ENCODE data around the gene MBD3L2.
"Not testable (repeated sequence)": the region's sequence is repeated elsewhere in the genome, so short reads cannot be mapped to it uniquely, and the experiment has no call there.

The MBD3L2 gene

GRCh38 chr19:7028790-7029189, 20.3 kb upstream of the MBD3L2 start:
- H3K36me3 ChIP-seq (ENCODE audit: control insufficient read depth, insufficient read depth, low read length); H3K4me3 ChIP-seq (ENCODE audit: low read depth, low read length); H3K9ac ChIP-seq (ENCODE audit: low read length); H3K27ac ChIP-seq (ENCODE audit: low read depth, low read length); H3K4me1 ChIP-seq (ENCODE audit: control insufficient read depth, insufficient read depth, low read length); H3K9me3 ChIP-seq (ENCODE audit: control insufficient read depth, insufficient read depth, low read depth, low read length); H3K27me3 ChIP-seq (ENCODE audit: control insufficient read depth, insufficient read depth, low read length): not testable (repeated sequence)

DNA sequence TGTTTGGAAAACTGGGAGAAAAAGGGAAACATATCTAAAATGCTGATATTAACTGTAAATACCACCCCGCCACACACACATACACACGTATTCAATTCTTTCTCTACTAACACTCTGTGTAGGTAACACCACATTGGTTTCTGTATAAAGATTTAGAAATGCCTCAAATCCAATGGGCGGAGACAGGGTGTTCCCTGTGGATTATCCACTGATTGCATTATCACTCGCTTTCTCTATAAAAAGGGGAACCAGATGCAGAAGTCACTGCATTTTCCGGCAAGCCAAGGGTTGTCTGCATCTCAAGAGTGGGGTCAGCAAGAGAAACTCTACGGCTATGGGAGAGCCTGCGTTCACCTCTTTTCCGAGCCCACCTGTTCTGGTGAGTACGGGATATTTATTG, 18.8 kb upstream of the MBD3L2 start, which contains the start of gene MBD3L5:
TSS of gene MBD3L5 (plus strand) at position 301 of the 400 bp plus-strand sequence. CDS start at position 335, 34 bp downstream.
- not testable (repeated sequence) for H3K36me3 ChIP-seq (ENCODE audit: control insufficient read depth, insufficient read depth, low read length); H3K27me3 ChIP-seq (ENCODE audit: control insufficient read depth, insufficient read depth, low read length)

DNA sequence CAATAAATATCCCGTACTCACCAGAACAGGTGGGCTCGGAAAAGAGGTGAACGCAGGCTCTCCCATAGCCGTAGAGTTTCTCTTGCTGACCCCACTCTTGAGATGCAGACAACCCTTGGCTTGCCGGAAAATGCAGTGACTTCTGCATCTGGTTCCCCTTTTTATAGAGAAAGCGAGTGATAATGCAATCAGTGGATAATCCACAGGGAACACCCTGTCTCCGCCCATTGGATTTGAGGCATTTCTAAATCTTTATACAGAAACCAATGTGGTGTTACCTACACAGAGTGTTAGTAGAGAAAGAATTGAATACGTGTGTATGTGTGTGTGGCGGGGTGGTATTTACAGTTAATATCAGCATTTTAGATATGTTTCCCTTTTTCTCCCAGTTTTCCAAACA, 9.0 kb upstream of the MBD3L2 start, which contains the start of gene MBD3L4:
TSS of gene MBD3L4 (minus strand) at position 101 of the 400 bp plus-strand sequence. CDS start at position 66, 35 bp downstream.
- not testable (repeated sequence) for H3K4me1 ChIP-seq (ENCODE audit: control insufficient read depth, insufficient read depth, low read length); H3K9me3 ChIP-seq (ENCODE audit: control insufficient read depth, insufficient read depth, low read depth, low read length); H3K27me3 ChIP-seq (ENCODE audit: control insufficient read depth, insufficient read depth, low read length); H3K36me3 ChIP-seq (ENCODE audit: control insufficient read depth, insufficient read depth, low read length); H3K27ac ChIP-seq (ENCODE audit: low read depth, low read length); H3K4me3 ChIP-seq (ENCODE audit: low read depth, low read length); H3K9ac ChIP-seq (ENCODE audit: low read length)

More for the DNA sequence above, 18.8 kb upstream of the MBD3L2 start, which contains the start of gene MBD3L5:
- H3K4me3 ChIP-seq (ENCODE audit: low read depth, low read length); H3K4me1 ChIP-seq (ENCODE audit: control insufficient read depth, insufficient read depth, low read length); H3K27ac ChIP-seq (ENCODE audit: low read depth, low read length); H3K9me3 ChIP-seq (ENCODE audit: control insufficient read depth, insufficient read depth, low read depth, low read length); H3K9ac ChIP-seq (ENCODE audit: low read length): not testable (repeated sequence)

DNA sequence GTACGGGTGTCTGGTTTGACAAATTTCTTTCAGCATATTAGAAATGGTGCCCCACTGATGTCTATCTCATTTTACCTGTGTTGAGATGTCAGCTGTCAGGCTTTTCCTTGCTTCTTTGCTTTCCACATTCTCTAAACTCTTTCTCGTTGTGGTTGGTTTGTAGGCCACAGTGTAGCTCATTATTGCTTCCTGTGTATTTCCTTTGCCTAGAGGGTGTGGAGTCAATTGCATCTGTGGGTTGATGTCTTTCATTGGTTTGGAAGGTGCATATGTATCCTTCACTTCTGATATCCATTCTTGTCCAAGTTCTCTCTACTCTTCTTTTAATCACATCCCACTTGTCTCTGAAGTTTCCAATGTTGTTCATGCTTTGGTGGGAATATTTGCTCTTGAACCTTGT, 7.6 kb upstream of the MBD3L2 start:
- not testable (repeated sequence) for H3K27ac ChIP-seq (ENCODE audit: low read depth, low read length); H3K9me3 ChIP-seq (ENCODE audit: control insufficient read depth, insufficient read depth, low read depth, low read length); H3K4me3 ChIP-seq (ENCODE audit: low read depth, low read length); H3K27me3 ChIP-seq (ENCODE audit: control insufficient read depth, insufficient read depth, low read length); H3K36me3 ChIP-seq (ENCODE audit: control insufficient read depth, insufficient read depth, low read length); H3K4me1 ChIP-seq (ENCODE audit: control insufficient read depth, insufficient read depth, low read length); H3K9ac ChIP-seq (ENCODE audit: low read length)

GRCh38 chr19:7051421-7051820, 2.3 kb downstream of the MBD3L2 start:
- H3K27ac ChIP-seq (ENCODE audit: low read depth, low read length); H3K4me3 ChIP-seq (ENCODE audit: low read depth, low read length); H3K9ac ChIP-seq (ENCODE audit: low read length); H3K9me3 ChIP-seq (ENCODE audit: control insufficient read depth, insufficient read depth, low read depth, low read length); H3K36me3 ChIP-seq (ENCODE audit: control insufficient read depth, insufficient read depth, low read length); H3K4me1 ChIP-seq (ENCODE audit: control insufficient read depth, insufficient read depth, low read length); H3K27me3 ChIP-seq (ENCODE audit: control insufficient read depth, insufficient read depth, low read length): not testable (repeated sequence)

DNA sequence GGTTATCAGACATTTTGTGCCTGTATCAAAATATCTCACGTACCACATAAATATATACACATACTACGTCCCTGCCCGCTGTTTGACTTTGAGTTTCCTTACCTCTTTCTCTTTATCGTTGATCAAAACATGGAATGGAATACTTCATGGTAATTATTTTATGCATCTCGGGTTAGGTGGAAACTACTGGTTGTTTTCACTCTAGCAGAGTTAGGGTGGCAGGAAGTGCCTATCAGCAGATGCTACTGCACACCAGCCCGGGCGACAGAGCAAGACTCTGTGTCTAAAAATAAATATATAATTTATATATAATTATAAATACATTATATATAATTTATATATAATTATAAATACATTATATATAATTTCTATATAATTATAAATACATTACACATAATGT, 3.8 kb downstream of the MBD3L2 start:
- H3K4me3 ChIP-seq (ENCODE audit: low read depth, low read length); H3K9ac ChIP-seq (ENCODE audit: low read length); H3K9me3 ChIP-seq (ENCODE audit: control insufficient read depth, insufficient read depth, low read depth, low read length); H3K4me1 ChIP-seq (ENCODE audit: control insufficient read depth, insufficient read depth, low read length); H3K27me3 ChIP-seq (ENCODE audit: control insufficient read depth, insufficient read depth, low read length); H3K36me3 ChIP-seq (ENCODE audit: control insufficient read depth, insufficient read depth, low read length); H3K27ac ChIP-seq (ENCODE audit: low read depth, low read length): not testable (repeated sequence)

- H3K4me3 ChIP-seq (ENCODE audit: low read depth, low read length); H3K9me3 ChIP-seq (ENCODE audit: control insufficient read depth, insufficient read depth, low read depth, low read length); H3K36me3 ChIP-seq (ENCODE audit: control insufficient read depth, insufficient read depth, low read length); H3K27ac ChIP-seq (ENCODE audit: low read depth, low read length); H3K9ac ChIP-seq (ENCODE audit: low read length); H3K4me1 ChIP-seq (ENCODE audit: control insufficient read depth, insufficient read depth, low read length); H3K27me3 ChIP-seq (ENCODE audit: control insufficient read depth, insufficient read depth, low read length): not testable (repeated sequence)
Observed at GRCh38 chr19:7054635-7055368, 5.7 kb downstream of the MBD3L2 start.

- not testable (repeated sequence) for H3K27ac ChIP-seq (ENCODE audit: low read depth, low read length); H3K4me3 ChIP-seq (ENCODE audit: low read depth, low read length); H3K4me1 ChIP-seq (ENCODE audit: control insufficient read depth, insufficient read depth, low read length); H3K36me3 ChIP-seq (ENCODE audit: control insufficient read depth, insufficient read depth, low read length); H3K9ac ChIP-seq (ENCODE audit: low read length); H3K27me3 ChIP-seq (ENCODE audit: control insufficient read depth, insufficient read depth, low read length); H3K9me3 ChIP-seq (ENCODE audit: control insufficient read depth, insufficient read depth, low read depth, low read length)
Observed at GRCh38 chr19:7055679-7056078, 6.6 kb downstream of the MBD3L2 start.

- H3K4me3 ChIP-seq (ENCODE audit: low read depth, low read length); H3K27me3 ChIP-seq (ENCODE audit: control insufficient read depth, insufficient read depth, low read length); H3K4me1 ChIP-seq (ENCODE audit: control insufficient read depth, insufficient read depth, low read length); H3K36me3 ChIP-seq (ENCODE audit: control insufficient read depth, insufficient read depth, low read length); H3K9ac ChIP-seq (ENCODE audit: low read length); H3K27ac ChIP-seq (ENCODE audit: low read depth, low read length); H3K9me3 ChIP-seq (ENCODE audit: control insufficient read depth, insufficient read depth, low read depth, low read length): not testable (repeated sequence)
Observed at GRCh38 chr19:7056371-7056770, 7.2 kb downstream of the MBD3L2 start.

DNA sequence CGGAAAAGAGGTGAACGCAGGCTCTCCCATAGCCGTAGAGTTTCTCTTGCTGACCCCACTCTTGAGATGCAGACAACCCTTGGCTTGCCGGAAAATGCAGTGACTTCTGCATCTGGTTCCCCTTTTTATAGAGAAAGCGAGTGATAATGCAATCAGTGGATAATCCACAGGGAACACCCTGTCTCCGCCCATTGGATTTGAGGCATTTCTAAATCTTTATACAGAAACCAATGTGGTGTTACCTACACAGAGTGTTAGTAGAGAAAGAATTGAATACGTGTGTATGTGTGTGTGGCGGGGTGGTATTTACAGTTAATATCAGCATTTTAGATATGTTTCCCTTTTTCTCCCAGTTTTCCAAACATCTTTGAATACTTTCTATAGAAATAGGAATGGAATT, 9.5 kb downstream of the MBD3L2 start, which contains the start of gene MBD3L3:
TSS of gene MBD3L3 (minus strand) at position 101 of the 400 bp plus-strand sequence. CDS start at position 30, 71 bp downstream.
- H3K27ac ChIP-seq (ENCODE audit: low read depth, low read length); H3K27me3 ChIP-seq (ENCODE audit: control insufficient read depth, insufficient read depth, low read length); H3K36me3 ChIP-seq (ENCODE audit: control insufficient read depth, insufficient read depth, low read length): not testable (repeated sequence)

DNA sequence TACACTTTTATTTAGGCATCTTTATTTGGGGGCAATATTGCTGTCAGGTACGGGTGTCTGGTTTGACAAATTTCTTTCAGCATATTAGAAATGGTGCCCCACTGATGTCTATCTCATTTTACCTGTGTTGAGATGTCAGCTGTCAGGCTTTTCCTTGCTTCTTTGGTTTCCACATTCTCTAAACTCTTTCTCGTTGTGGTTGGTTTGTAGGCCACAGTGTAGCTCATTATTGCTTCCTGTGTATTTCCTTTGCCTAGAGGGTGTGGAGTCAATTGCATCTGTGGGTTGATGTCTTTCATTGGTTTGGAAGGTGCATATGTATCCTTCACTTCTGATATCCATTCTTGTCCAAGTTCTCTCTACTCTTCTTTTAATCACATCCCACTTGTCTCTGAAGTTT, 10.9 kb downstream of the MBD3L2 start:
- H3K36me3 ChIP-seq (ENCODE audit: control insufficient read depth, insufficient read depth, low read length); H3K4me1 ChIP-seq (ENCODE audit: control insufficient read depth, insufficient read depth, low read length); H3K9me3 ChIP-seq (ENCODE audit: control insufficient read depth, insufficient read depth, low read depth, low read length); H3K27me3 ChIP-seq (ENCODE audit: control insufficient read depth, insufficient read depth, low read length); H3K4me3 ChIP-seq (ENCODE audit: low read depth, low read length); H3K9ac ChIP-seq (ENCODE audit: low read length); H3K27ac ChIP-seq (ENCODE audit: low read depth, low read length): not testable (repeated sequence)

More for the DNA sequence above, 9.5 kb downstream of the MBD3L2 start, which contains the start of gene MBD3L3:
- H3K9ac ChIP-seq (ENCODE audit: low read length); H3K4me1 ChIP-seq (ENCODE audit: control insufficient read depth, insufficient read depth, low read length); H3K9me3 ChIP-seq (ENCODE audit: control insufficient read depth, insufficient read depth, low read depth, low read length); H3K4me3 ChIP-seq (ENCODE audit: low read depth, low read length): not testable (repeated sequence)
